Astrocyte (in vitro differentiated cells and primary cell): Measurements from ENCODE around the gene SUGP2. TPM values are rescaled to one million over a fixed set of nuclear protein-coding genes. Genes with fewer than 3 reads are reported as not detected.
A peak's percentile ranks its signal among the peaks of the same experiment; 100 is the strongest.

Source experiments
- DNase-seq: peaks from one replicate; pipeline ENCODE4 v3.0.0-alpha.2; 2010; ENCODE audit warnings: low read depth
- FAIRE-seq: peaks from 2 replicates; lab custom pipeline; 2011; peaks lifted over from hg19 to GRCh38; lab: Jason Lieb, UNC
- H2AFZ ChIP-seq: 2 replicates; pipeline ENCODE4 v1.6.0; 2012; ENCODE audit warnings: low read depth, low read length, inconsistent platforms
- H3K27ac ChIP-seq: 2 replicates; pipeline ENCODE4 v1.5.1; 2011; ENCODE audit warnings: low read depth, low read length, inconsistent platforms
- H3K27me3 ChIP-seq: 2 replicates; pipeline ENCODE4 v1.6.0; 2011; ENCODE audit warnings: low read length, inconsistent platforms; ENCODE audit not compliant: insufficient read depth
- H3K36me3 ChIP-seq: 2 replicates; pipeline ENCODE4 v1.5.1; 2011; ENCODE audit warnings: low read length, inconsistent platforms; ENCODE audit not compliant: insufficient read depth
- H3K4me1 ChIP-seq: 2 replicates; pipeline ENCODE4 v1.5.1; 2011; ENCODE audit warnings: low read length, inconsistent platforms; ENCODE audit not compliant: insufficient read depth
- H3K4me2 ChIP-seq: 2 replicates; pipeline ENCODE4 v1.6.0; 2012; ENCODE audit warnings: low read length, inconsistent platforms
- H3K4me3 ChIP-seq: 2 replicates; pipeline ENCODE4 v1.5.1; 2011; ENCODE audit warnings: low read depth, mild to moderate bottlenecking, low read length, inconsistent platforms; ENCODE audit not compliant: insufficient read depth
- H3K79me2 ChIP-seq: 2 replicates; pipeline ENCODE4 v1.6.0; 2012; ENCODE audit warnings: mild to moderate bottlenecking, low read length, inconsistent platforms; ENCODE audit not compliant: insufficient read depth
- H3K9ac ChIP-seq: 2 replicates; pipeline ENCODE4 v1.6.0; 2012; ENCODE audit warnings: mild to moderate bottlenecking, low read length, inconsistent platforms
- H3K9me3 ChIP-seq: 2 replicates; pipeline ENCODE4 v1.5.1; 2012; ENCODE audit warnings: low read depth, mild to moderate bottlenecking, low read length, inconsistent platforms; ENCODE audit not compliant: insufficient read depth
- H4K20me1 ChIP-seq: 2 replicates; pipeline ENCODE4 v1.6.0; 2012; ENCODE audit warnings: low read length, inconsistent platforms; ENCODE audit not compliant: insufficient read depth
- H3K27ac Mint-ChIP-seq: one replicate; pipeline ENCODE4 v1.8.0; 2021; ENCODE audit warnings: mild to moderate bottlenecking, mixed read lengths; ENCODE audit not compliant: unreplicated experiment
- H3K27me3 Mint-ChIP-seq: one replicate; pipeline ENCODE4 v1.8.0; 2021; ENCODE audit warnings: low read depth, mixed read lengths; ENCODE audit not compliant: unreplicated experiment
- H3K36me3 Mint-ChIP-seq: one replicate; pipeline ENCODE4 v1.8.0; 2021; ENCODE audit warnings: low read depth, mixed read lengths; ENCODE audit not compliant: unreplicated experiment
- H3K4me1 Mint-ChIP-seq: one replicate; pipeline ENCODE4 v1.8.0; 2021; ENCODE audit warnings: low read depth, mixed read lengths; ENCODE audit not compliant: unreplicated experiment
- H3K4me3 Mint-ChIP-seq: one replicate; pipeline ENCODE4 v1.8.0; 2021; ENCODE audit warnings: mild to moderate bottlenecking, moderate library complexity, mixed read lengths; ENCODE audit not compliant: unreplicated experiment
- H3K9me3 Mint-ChIP-seq: one replicate; pipeline ENCODE4 v1.8.0; 2021; ENCODE audit warnings: mild to moderate bottlenecking, mixed read lengths; ENCODE audit not compliant: unreplicated experiment
- CTCF ChIP-seq: IDR thresholded peaks from 2 replicates; pipeline ENCODE4 v1.5.1; 2011; ENCODE audit warnings: low read depth, mild to moderate bottlenecking, inconsistent platforms, low read length, moderate library complexity; ENCODE audit not compliant: insufficient read depth
- EZH2 ChIP-seq: IDR thresholded peaks from 2 replicates; pipeline ENCODE4 v1.6.1; 2012; ENCODE audit warnings: mild to moderate bottlenecking, low read length, inconsistent platforms; ENCODE audit not compliant: insufficient read depth
- total RNA-seq: library from RNA; stranded (reverse); gene quantifications from 2 replicates; pipeline ENCODE4 v1.2.1, GENCODE V29; 2021

The SUGP2 gene
- total RNA-seq, 1 donor from 2014 or later = 77.6 TPM

GRCh38 chr19:19067276-19068072 is 34.2 kb upstream of the SUGP2 start:
- no peak overlapping the region for H3K4me3 ChIP-seq
- H3K79me2 ChIP-seq = no peaks in the 10 kb centered on the region
- no peak for FAIRE-seq
- H3K27me3 ChIP-seq = no peaks in the 10 kb centered on the region
- Mint-ChIP-seq H3K27me3 (no peaks in the 10 kb centered on the region), H3K27ac (peak overlapping the region; percentile 84), H3K4me1 (peaks cover 11% of the 10 kb centered on the region), H3K4me3 (no peak overlapping the region), H3K36me3 (peaks cover 4% of the 10 kb centered on the region), H3K9me3 (no peaks in the 10 kb centered on the region)
- no peak overlapping the region for H3K9ac ChIP-seq
- peaks cover 16% of the 10 kb centered on the region for H3K4me1 ChIP-seq
- no peak for DNase-seq
- H2AFZ ChIP-seq = no peak overlapping the region
- peaks cover 20% of the 10 kb centered on the region for H4K20me1 ChIP-seq
- TF ChIP-seq CTCF = no peak
- TF ChIP-seq EZH2 = no peak
- H3K4me2 ChIP-seq = no peak overlapping the region
- H3K36me3 ChIP-seq = no peaks in the 10 kb centered on the region
- no peaks in the 10 kb centered on the region for H3K9me3 ChIP-seq
- H3K27ac ChIP-seq = no peak overlapping the region

- DNase-seq = no peak
- H3K79me2 ChIP-seq = no peaks in the 10 kb centered on the region
- TF ChIP-seq CTCF = no peak
- no peak for TF ChIP-seq EZH2
- H3K36me3 ChIP-seq = no peaks in the 10 kb centered on the region
- Mint-ChIP-seq H3K4me1 (peaks cover 14% of the 10 kb centered on the region), H3K27ac (no peak overlapping the region), H3K27me3 (no peaks in the 10 kb centered on the region), H3K4me3 (peak overlapping the region; percentile 84), H3K36me3 (peaks cover 5% of the 10 kb centered on the region), H3K9me3 (no peaks in the 10 kb centered on the region)
- no peaks in the 10 kb centered on the region for H3K9me3 ChIP-seq
- peak overlapping the region; percentile 85 for H3K4me2 ChIP-seq
- no peaks in the 10 kb centered on the region for H3K27me3 ChIP-seq
- H2AFZ ChIP-seq = peak overlapping the region; percentile 40
- peaks cover 16% of the 10 kb centered on the region for H4K20me1 ChIP-seq
- H3K9ac ChIP-seq = peak overlapping the region; percentile 74
- no peak overlapping the region for H3K27ac ChIP-seq
- no peak for FAIRE-seq
- peak overlapping the region; percentile 65 for H3K4me3 ChIP-seq
- H3K4me1 ChIP-seq = peaks cover 22% of the 10 kb centered on the region
These were observed 31.8 kb upstream of the SUGP2 start for GRCh38 chr19:19064811-19065745.
